ENCODE data around the gene SBF2. TPM values are rescaled to one million over a fixed set of nuclear protein-coding genes. Genes with fewer than 3 reads are reported as not detected.
"Not testable (repeated sequence)": the region's sequence is repeated elsewhere in the genome, so short reads cannot be mapped to it uniquely, and the experiment has no call there.

SBF2 gene
- total and polyA plus RNA-seq, 9 of the 15 experiments (the other 6 are each of a cell fraction or from before 2014, with no cell fraction given) = 0.80 to 9.5 (median 5.0) TPM

DNA sequence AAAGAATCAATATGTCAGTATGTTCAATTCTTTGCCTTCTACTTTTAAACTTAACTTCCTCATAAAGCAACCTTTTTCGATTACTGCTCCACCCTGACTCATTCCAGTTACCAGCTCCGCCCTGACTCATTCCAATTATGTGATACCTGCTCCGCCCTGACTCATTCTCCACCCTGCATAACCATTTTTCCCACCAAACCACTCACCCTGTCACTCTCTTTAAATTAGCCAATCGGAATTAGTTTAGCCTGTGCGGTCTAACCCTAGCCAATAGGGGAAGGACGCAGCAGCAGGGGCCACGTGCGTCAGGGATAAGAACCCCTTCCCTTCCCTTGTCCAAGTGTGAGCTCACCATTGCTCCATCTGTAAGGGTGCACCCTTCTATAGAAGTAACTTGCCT, 393.8 kb downstream of the SBF2 start (continued):
- TF ChIP-seq MGA (IDR thresholded peaks at IDR 0.05) = peak; percentile 34; the same call in 1 of the 2 replicates
- TF ChIP-seq, protein P1, sequence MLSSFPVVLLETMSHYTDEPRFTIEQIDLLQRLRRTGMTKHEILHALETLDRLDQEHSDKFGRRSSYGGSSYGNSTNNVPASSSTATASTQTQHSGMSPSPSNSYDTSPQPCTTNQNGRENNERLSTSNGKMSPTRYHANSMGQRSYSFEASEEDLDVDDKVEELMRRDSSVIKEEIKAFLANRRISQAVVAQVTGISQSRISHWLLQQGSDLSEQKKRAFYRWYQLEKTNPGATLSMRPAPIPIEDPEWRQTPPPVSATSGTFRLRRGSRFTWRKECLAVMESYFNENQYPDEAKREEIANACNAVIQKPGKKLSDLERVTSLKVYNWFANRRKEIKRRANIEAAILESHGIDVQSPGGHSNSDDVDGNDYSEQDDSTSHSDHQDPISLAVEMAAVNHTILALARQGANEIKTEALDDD (IDR thresholded peaks at IDR 0.05) = peak; percentile 48; the same call in 1 of the 2 replicates
- TF ChIP-seq FOSL1 (tag; conservative IDR thresholded peaks at IDR 0.05) = peak; percentile 88
- peak; percentile 10 to 45; a peak in 1 of 4 replicates for TF ChIP-seq TRIM24 (IDR thresholded peaks at IDR 0.05)
- TF ChIP-seq, protein P2, sequence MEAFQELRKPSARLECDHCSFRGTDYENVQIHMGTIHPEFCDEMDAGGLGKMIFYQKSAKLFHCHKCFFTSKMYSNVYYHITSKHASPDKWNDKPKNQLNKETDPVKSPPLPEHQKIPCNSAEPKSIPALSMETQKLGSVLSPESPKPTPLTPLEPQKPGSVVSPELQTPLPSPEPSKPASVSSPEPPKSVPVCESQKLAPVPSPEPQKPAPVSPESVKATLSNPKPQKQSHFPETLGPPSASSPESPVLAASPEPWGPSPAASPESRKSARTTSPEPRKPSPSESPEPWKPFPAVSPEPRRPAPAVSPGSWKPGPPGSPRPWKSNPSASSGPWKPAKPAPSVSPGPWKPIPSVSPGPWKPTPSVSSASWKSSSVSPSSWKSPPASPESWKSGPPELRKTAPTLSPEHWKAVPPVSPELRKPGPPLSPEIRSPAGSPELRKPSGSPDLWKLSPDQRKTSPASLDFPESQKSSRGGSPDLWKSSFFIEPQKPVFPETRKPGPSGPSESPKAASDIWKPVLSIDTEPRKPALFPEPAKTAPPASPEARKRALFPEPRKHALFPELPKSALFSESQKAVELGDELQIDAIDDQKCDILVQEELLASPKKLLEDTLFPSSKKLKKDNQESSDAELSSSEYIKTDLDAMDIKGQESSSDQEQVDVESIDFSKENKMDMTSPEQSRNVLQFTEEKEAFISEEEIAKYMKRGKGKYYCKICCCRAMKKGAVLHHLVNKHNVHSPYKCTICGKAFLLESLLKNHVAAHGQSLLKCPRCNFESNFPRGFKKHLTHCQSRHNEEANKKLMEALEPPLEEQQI (IDR thresholded peaks at IDR 0.05) = peak; percentile 54; the same call in 1 of the 2 replicates
- TF ChIP-seq MYBL2 (IDR thresholded peaks at IDR 0.05; ENCODE audit: low read depth) = peak; percentile 91
- not testable (repeated sequence) for TF ChIP-seq MYBL2 (CRISPR knock-in tag; IDR thresholded peaks at IDR 0.05; ENCODE audit: borderline replicate concordance)
- peak; percentile 16; the same call in 1 of the 2 replicates for TF ChIP-seq CREM (IDR thresholded peaks at IDR 0.05; ENCODE audit: low read depth)
- TF ChIP-seq CC2D1A (IDR thresholded peaks at IDR 0.05) = 0 out of 2 replicates have a peak, but pooled peaks have one; percentile 14
- peak; percentile 40; the same call in 1 of the 2 replicates for TF ChIP-seq JUND (IDR thresholded peaks at IDR 0.05; ENCODE audit: borderline replicate concordance, low read depth, low read length)
- TF ChIP-seq JUND (tag; IDR thresholded peaks at IDR 0.05; ENCODE audit: borderline replicate concordance, low read depth, low read length) = peak; percentile 46; the same call in 1 of the 3 replicates
- peak in 1 of 2 experiments; percentile 40; a peak in 1 of 4 replicates for TF ChIP-seq SRF (CRISPR knock-in tag; IDR thresholded peaks at IDR 0.05)
- peak; percentile 9; the same call in 1 of the 2 replicates for TF ChIP-seq C11orf30 (IDR thresholded peaks at IDR 0.05; ENCODE audit: low read depth)
